ENCODE measurements around the gene PIK3R5.

DNA sequence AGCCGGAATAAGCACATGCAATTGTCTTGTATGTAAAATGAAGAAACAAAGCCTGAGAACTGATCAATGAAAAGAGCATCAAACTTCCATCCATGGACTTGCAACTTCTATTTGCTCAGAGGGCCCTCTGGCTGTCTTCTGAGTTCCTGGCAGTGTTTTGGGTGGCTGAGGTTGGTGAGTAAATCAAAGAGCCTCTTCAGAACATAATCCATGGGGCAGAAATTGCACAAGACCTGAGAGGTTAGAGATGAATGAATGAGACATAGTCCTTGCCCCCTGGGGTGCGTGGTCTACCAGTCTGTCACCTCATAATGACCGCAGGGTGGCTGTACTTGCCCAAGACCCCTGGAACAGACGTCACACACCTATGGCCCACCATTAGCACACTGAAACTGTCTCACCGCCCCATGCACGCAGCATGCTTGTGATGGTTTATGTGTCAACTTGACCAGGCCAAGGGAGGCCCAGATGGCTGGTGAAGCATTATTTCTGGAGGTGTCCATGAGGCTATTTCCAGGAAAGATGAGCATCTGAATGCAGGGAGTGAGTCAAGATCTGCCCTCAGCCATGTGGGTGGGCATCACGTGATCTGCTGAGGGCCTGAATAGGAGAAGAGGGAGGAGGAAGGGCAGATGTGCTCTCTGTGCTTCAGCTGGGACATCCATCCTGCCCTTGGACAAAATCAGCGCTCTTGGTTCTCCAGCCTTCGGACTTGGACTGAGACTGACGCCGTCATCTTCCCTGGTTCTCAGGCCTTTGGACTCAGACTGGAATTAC lies 106.3 kb downstream of the PIK3R5 start:
- TF ChIP-seq POLR2A (IDR thresholded peaks at IDR 0.05; ENCODE audit: low read depth, low read length) (no peak), JUN (IDR thresholded peaks at IDR 0.05; ENCODE audit: borderline replicate concordance, insufficient read depth, insufficient read length, low read depth) (no peak)
- TF ChIP-seq, protein P1, sequence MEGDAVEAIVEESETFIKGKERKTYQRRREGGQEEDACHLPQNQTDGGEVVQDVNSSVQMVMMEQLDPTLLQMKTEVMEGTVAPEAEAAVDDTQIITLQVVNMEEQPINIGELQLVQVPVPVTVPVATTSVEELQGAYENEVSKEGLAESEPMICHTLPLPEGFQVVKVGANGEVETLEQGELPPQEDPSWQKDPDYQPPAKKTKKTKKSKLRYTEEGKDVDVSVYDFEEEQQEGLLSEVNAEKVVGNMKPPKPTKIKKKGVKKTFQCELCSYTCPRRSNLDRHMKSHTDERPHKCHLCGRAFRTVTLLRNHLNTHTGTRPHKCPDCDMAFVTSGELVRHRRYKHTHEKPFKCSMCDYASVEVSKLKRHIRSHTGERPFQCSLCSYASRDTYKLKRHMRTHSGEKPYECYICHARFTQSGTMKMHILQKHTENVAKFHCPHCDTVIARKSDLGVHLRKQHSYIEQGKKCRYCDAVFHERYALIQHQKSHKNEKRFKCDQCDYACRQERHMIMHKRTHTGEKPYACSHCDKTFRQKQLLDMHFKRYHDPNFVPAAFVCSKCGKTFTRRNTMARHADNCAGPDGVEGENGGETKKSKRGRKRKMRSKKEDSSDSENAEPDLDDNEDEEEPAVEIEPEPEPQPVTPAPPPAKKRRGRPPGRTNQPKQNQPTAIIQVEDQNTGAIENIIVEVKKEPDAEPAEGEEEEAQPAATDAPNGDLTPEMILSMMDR (IDR thresholded peaks at IDR 0.05; ENCODE audit: extremely low read depth in 1 of 2, insufficient read depth in 1 of 2, low read depth in 1 of 2, low read length in 2 of 2), result no peak

Data from endothelial cell of umbilical vein (primary cell).